ENCODE measurements around the gene ZNF646.
A peak's percentile ranks its signal among the peaks of the same experiment; 100 is the strongest.
"Not testable (repeated sequence)": the region's sequence is repeated elsewhere in the genome, so short reads cannot be mapped to it uniquely, and the experiment has no call there.

The ZNF646 gene

DNA sequence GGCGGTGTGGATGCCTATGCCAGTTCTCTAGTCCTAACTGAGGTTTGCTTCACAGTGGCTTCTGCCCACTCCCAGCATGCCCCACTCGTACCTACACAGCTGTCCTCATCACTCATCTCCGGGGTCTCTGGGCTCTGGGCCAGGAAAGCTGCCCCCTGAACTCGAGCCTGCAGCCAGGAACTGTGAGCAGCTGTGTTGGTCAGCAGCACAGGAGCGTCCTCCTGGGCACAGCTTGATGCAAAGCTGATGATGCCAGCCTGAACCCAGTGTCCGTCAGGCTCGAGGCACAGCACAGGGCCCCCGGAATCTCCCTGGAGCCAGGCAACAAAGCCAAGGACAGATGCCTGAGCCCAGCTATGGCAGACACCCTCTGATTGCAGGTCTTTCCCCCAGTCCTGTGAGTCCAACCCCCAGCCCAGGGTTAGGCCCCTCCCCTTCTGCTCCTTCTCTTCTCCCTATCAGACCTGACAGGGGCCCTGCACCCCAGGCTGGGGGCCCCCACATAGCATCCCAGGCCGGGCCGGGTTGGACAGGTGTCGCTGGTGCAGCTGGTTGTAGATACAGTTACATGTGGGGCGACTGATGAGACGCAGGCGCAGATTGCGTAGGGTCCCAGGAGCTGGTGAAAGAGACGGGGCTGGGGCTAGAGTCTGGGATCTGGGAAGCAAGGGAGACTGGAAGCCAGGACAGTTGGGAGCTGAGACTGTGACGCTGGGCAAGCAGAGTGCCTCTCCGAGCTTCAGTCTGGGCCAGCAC, 11.8 kb downstream of the ZNF646 start:
- no peak for DNase-seq

DNA sequence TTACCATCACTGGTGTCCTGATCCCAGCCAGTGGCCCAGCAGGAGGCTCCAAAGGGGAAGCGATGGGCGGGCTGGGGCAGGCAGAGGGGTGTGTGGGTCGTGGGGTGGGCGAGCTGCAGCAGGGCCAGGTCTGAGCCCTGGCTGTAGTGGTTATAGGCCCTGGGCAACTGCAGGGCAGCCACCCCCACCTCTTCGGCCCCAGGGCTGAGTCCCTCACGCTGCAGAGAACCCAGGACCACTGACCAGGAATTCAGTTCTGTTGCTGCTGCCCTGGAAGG, 12.3 kb downstream of the ZNF646 start:
- no peak for DNase-seq

DNA sequence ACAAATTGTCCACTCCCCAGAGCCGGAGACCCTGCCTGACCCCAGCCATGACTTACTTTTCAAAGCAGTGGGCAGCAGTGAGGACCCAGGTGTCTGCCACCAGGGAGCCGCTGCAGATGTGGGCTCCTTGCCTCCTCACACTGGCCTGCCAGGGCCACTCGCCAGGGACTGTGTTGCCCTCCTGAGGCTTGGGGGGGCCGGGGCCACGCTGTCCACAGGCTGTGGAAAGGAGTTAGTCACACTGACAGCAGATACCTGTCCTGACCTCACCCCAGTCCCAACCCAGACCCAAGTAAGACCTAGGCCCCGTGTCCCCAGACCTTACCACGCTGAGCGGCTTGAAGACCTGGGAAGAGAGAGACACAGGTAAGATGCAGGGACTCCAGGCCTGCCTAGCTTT, 13.3 kb downstream of the ZNF646 start:
- DNase-seq, result no peak

DNA sequence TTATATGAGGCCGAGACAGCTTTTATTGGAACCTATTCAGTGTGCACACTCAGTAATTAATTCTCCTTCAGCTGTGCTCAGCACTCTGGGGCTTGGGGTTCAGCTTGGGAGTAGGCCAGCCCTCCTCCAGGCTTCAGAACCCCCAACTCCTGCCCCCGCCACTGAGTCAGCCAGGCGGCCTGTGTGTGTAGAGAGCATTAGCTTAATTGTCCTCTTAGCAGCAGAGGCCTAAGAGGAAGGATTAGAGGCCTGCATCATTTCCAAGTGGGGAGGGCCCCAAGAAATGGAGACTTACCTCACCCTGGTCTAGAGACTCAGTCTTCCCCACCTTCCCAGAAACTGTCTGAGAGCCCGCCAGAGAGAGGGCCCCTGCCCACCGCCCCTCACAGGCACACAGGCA, 13.7 kb downstream of the ZNF646 start:
- DNase-seq, result no peak

DNA sequence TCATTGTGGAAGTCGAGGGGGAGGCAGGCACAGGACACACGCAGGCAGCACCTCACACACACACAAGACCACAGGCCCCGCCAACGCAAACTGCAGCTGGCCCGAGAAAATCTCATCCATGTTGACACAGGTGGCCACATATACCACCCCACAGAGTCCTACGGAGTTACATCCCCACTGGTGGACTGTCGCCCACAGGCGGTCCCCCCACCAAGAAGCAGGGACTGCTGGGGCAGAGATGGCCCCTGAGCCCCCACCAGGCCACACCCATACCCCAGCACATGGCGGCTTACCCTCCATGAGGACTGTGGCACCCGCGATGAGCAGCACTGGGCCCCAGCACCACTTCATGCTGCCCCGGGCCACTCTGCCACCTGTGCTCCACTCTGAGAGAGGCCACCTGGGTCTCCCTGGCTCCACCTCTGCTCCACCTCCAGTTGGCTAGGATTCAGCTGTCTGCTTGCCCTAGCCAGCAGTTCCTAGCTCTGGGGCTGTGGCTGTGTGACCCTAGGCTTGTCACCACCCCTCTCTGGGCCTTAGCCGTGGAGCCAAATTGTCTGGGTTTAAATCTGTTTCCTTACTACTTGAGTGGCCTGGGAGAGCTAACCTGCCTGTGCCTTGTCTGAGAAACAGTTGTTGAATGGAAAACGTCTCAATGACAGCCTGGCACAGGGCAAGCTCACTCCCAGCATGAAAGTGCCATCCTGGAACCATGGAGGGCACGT, 14.4 kb downstream of the ZNF646 start, which contains the start of gene PRSS53:
TSS of gene PRSS53 (minus strand) at position 485 of the 725 bp plus-strand sequence. CDS start at position 351, 134 bp downstream.
- DNase-seq, result no peak

- no peak for DNase-seq
These were observed 15.0 kb downstream of the ZNF646 start for GRCh38 chr16:31089199-31089598.

DNA sequence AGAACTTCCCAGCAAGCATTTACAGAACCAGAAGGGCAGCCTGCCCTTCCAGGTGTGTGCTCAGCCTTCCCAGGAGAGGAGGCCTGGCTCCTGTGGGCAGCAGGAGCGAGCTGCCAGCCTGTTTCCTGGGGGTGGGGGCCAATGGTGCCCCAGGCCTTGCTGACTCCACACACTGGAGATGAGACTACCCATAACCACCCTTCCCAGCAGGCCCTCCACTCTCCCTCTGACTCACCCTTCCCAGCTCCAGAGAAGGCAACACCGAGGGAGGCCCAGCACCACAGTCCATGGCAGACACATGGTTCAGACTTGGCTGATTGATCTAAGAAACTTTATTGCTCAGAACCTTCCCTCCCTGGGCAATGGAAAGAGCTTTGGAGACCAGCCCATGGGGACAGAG, 16.3 kb downstream of the ZNF646 start:
- no peak for DNase-seq

DNA sequence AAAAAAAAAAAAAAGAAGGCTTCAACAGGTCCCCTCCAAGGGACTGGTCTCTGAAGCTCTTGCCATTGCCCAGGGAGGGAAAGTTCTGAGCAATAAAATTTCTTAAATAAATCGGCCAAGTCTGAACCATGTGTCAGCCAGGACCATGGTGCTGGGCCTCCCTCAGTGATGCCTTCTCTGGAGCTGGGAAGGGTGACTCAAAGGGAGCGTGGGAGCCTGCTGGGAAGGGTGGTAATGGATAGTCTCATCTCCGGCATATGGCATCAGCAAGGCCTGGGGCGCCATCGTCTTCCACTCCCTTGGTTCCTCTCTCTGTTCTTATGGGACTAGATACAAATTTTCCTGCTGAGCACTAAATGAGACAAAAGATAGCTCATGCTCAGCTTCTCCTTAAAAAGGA, 18.1 kb downstream of the ZNF646 start:
- DNase-seq, result no peak

DNA sequence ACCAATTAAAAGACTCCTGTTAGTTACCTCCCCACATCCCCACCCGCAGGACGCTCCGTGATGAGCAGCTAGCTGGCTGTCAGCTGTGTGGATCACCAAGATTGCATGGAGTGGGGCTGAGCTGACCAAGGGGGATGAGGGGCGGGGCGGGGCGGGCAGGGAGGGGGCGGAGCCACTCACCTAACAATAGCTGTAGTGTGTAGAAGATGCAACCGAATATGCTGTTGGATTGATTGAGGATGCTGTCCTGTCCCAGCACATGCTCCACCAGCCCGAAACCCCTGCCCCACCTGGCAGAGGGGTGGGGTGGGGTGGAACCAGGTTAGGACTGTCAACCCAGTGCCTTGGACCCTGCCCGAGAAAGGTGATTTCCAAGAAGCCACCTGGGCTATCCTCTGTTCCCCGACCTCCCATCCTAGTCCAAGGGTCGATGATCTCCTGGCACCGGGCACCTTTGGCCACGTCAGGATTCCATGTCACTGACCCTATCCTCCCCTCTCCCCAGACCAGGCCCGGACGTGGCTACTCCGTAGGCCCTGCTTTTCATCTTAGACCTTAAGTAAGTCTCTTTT, 19.0 kb downstream of the ZNF646 start:
- no peak for DNase-seq

- DNase-seq, result no peak
These were observed 19.8 kb downstream of the ZNF646 start for GRCh38 chr16:31094088-31094423.

GRCh38 chr16:31094424-31095120, 20.4 kb downstream of the ZNF646 start, which contains the start of gene VKORC1:
VKORC1 (minus strand) TSS chr16:31094797; CDS start chr16:31094729, 68 bp downstream.
- DNase-seq, result peak; percentile 98

DNA sequence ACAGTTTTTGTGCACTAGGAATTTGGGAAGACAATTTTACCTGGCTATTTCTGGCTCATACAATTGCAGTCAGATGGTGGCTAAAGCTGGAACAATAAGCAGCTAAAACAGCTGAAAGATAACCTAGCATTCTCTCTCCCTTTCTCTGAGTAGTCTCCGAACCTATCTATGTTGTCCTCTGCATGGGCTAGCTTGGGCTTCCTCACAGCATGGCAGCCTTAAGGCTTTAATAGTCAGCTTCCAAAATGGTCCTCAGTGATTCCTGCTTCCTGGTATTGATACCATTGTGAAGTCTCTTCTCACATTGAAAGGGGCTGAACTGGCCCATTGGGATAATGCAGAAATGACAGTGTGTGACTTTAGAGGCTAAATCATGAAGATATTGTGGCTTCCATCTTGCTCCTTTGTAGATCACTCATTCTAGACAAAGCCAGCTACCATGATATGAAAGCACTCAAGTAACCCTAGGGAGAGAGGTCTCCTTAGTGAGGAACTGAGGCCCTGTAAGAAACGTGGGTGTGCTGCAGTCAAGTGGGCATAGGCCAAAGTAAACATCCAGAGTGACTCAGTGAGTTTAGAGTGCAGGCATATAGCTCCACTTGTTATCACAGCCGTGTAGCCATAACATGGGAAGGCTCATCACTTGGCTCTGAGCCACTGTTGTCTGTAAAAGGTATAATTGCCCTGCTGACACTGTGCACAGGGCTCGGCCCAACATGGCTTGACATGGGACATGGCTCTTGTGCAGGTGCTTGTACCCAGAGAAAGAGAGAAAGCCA, 25.8 kb downstream of the ZNF646 start:
- DNase-seq, result no peak

- DNase-seq, result not testable (repeated sequence)
These were observed 26.8 kb downstream of the ZNF646 start for GRCh38 chr16:31100876-31101641.

DNA sequence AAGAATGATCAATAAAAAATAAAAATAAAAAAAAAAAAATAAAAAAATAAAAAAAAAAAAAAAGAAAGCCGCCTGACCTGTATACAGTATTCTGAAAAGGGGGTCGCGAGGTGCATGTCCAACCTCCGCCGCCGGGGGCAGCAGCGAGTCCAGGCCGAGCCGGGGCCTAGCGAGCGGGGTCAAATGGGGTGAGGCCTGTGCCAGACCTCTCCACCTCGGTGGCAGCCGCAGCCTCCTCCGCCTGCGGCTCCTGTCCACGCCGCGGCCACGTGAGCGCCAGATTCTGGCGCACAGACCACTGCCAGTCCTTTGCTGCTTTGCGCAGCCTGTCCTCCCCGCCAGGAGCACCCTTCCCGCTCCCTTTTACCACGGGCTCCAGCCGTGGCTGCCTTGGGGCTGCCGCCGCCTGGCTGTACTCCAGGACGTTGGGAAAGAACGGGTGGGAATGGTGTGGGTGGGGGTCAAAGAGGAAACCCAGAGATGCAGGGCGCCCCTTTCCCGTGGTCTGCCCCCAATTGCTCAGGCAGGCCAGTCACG, 31.5 kb downstream of the ZNF646 start:
- DNase-seq, result peak; percentile 64

DNA sequence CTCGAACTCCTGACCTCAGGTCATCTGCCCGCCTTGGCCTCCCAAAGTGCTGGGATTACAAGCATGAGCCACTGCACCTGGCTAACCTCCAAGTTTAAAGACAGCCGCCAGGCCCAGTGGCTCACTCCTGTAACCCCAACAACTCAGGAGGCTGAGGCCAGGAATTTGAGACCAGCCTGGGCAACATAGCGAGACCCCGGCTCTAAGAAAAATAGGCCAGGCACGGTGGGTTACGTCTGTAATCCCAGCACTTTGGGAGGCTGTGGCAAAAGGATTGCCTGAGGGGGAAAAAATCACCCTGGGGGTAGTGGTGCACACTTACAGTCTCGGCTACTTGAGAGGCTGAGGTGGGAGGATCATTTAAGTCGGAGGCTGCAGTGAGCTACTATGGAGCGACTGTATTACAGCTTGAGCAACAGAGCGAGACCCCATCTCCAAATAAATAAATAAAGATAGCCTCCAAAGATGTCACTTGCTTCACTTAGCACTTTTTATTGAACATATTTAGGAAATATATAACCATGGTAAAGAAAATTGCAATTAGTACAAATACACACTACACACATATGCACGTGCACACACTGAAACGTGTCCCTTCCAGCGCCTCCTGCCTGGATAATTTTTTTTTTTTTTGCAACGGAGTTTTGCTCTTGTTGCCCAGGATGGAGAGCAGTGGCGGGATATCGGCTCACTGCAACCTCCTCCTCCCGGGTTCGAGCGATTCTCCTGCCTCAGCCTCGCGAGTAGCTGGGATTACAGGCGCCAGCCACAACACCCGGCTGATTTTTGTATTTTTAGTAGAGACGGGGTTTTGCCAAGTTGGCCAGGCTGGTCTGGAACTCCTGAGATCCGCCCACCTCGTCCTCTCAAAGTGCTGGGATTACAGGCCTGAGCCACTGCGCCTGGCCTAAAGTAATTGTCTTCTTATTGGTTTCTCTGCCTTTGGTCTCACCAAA, 32.6 kb downstream of the ZNF646 start:
- no peak for DNase-seq

- DNase-seq, result peak; percentile 86
These were observed 33.2 kb downstream of the ZNF646 start for GRCh38 chr16:31107465-31107867.

DNA sequence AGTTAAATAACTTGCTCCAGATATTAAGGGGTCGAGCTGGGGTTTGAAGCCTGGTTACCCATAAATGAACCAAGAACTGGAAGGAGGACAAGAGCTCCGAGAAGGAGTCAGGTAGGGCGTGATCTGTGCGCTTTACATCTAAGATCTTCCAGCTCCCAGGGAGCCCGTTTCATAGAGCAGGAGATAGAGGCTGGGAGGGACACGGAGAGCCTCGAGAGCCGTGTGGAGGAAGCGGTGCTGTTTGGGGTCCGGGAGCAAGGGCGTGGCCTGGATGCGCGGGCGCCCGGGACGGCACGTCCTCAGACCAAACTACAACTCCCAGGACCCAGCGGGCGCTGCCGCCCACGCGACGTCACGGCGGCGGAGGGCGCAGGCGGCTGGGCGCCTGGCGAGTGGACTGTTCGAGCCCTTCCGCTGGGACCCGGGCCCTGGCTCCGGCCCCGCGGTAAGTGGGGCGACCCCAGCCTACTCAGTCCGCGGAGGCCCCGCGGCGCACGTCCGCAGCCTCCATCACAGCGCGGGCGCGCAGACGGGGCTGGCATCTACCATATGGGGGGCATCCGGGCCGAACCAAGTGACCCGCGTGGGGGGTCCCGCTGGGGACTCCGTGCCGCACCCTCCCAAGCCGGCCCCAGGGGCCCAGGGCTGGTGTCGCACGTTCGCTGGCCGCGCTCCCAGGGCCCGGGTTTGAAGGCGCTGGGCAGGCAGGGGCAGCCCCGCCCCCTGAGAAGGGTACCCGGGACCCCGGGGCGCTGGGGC, 34.0 kb downstream of the ZNF646 start, which contains the start of gene BCKDK:
TSS of gene BCKDK (plus strand) at position 352 of the 759 bp plus-strand sequence. CDS start 838 bp downstream, outside the sequence.
- DNase-seq, result peak; percentile 69

DNA sequence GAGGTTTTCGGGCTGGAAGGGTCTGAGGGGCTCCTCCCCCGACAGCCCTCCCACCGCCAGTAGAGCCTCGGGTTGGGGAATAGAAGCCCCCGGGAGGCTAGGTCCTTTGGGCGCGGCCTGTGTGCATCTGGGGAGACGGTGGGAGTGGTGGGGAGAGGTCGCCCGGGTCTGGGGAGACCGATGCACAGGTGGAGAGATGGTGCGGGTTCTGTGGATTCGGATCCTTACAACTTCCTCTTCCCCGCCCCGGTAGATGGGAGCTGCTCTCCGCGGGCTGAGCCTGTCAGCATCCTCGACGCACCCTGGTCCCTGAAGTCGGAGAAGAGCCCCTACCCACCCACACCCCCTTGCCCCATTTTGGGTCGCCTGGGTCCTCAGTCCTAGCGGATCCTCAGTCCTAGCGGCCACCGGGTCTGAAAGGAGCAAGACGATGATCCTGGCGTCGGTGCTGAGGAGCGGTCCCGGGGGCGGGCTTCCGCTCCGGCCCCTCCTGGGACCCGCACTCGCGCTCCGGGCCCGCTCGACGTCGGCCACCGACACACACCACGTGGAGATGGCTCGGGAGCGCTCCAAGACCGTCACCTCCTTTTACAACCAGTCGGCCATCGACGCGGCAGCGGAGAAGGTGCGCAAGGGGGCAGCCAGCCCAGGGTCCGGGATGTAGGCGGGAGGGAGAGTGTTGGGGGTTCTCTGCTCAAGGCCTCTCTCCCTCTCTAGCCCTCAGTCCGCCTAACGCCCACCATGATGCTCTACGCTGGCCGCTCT, 34.8 kb downstream of the ZNF646 start:
- DNase-seq, result no peak

GRCh38 chr16:31109622-31110021, 35.4 kb downstream of the ZNF646 start:
- DNase-seq, result no peak
